ENCODE data around the gene FCER1G.
"Not testable (repeated sequence)": the region's sequence is repeated elsewhere in the genome, so short reads cannot be mapped to it uniquely, and the experiment has no call there.

Gene FCER1G

DNA sequence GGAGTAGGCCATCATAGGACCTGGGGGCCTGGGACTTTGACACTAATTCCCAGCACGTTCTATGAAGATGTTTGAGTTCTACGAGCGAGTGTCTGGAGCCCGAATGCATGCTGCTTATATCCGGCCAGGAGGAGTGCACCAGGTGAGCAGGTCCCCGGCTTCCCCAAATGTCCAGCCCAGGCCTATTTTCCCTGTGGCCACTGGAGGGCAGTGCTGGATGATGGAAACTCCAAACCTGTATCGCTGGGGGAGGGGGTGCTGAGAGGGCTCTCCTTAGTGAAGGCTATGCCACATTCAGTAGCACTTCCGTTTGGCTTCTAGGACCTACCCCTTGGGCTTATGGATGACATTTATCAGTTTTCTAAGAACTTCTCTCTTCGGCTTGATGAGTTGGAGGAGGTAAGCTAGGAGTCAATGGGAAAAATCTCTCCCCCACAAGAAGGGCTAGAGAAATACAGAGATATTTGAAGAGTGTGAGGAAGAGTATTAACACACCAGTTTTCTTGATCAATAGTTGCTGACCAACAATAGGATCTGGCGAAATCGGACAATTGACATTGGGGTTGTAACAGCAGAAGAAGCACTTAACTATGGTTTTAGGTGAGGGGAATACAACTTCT lies 5.2 kb upstream of the FCER1G start:
- peak; percentile 69 for DNase-seq

DNA sequence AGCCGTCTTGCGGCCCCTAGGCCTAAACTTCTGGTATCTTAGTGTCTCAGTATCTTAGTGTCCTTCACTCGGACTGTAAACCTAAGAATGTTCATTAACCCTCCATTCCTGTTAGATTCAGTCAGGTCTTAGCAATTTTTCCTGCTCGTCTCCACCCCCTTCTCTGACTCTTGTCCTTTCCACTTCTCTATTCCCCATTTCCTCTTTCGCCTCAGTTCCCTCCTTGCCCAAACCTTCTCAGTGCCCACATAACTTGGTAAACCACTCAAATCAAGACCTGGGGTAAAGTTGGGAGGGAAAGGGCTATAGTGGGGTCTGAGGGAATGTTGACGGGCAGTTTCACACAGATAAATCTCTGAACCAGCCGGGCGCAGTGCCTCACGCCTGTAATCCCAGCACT lies 726 bp upstream of the FCER1G start:
- no peak for DNase-seq

DNA sequence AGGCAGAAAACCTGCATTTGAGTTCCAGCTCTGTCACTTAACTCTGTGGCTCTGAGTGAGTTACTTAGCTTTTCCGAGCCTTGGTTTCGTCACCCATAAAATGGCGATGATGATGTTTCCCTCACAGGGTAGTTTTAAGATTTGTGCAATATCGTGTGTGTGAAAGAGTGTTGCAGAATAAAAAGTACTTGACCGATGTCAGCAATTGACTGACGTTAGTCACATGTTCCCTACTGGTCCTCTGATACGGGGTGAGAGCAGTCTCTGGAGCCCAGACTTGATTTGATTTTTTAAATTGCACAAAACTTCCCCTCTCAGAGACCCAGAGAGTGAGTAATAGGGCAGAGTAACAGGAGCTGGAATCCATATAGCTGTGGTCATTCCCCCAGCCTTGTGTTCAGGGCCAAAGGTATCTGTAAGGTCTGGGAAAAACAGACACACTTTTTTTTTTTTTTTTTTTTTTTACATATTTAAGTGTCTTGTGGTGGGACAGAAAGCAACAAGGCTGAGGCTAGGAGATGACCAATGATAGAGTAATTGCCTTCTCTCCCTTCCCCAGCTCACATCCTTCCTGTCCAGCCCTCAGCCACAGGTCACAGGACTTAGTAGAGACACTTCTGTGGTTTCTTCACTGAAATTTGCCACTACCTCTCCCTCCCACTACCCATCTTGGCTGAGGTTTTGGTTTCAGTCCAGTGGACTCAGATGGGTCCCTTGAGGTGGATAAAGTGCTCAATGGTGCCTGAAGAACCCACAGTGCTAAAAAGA lies 2.0 kb downstream of the FCER1G start:
- DNase-seq, result no peak

DNA sequence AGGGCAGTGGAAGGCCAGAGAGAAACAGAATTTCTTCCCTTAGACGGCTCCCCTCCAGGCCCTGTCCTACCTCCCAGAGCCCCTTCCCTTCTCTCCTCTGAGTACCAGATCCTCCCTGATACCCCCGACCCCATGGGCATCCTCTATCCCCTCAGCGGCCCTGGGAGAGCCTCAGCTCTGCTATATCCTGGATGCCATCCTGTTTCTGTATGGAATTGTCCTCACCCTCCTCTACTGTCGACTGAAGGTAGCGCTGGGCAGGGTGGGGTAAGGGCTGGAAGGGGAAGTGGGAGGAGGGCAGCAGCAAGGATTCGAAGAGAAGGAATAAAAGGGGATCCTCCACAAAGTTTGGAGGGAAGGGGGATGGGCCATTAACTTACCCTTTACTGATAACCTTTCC lies 2.7 kb downstream of the FCER1G start:
- DNase-seq, result no peak

DNA sequence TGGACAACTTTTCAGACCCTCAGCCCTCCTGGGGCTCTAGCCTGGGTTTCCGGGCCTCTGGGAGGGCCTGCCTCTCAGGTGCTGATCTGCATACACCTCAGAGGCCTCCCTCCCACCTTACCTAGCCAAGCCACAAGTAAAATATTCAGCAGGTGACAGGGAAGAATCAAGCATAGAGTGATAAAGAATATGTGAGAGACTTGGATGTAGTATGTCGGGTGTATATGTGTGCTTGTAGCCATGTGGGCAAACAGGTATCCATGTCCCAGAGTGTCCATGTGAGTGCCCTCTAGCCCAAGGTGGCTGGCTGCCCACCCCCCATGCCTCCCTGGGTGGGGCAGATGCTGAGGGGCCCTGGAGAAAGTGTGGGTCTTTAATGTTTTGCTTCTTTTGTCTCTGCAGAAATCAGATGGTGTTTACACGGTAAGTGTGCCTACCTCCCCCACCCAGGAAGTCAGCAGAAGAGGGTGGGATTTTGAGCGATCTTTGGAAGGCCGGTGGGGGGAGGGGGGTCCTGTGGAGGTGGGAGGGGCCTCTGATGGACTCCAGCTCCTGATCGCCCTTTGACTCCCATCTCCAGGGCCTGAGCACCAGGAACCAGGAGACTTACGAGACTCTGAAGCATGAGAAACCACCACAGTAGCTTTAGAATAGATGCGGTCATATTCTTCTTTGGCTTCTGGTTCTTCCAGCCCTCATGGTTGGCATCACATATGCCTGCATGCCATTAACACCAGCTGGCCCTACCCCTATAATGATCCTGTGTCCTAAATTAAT lies 3.4 kb downstream of the FCER1G start:
- no peak for DNase-seq

DNA sequence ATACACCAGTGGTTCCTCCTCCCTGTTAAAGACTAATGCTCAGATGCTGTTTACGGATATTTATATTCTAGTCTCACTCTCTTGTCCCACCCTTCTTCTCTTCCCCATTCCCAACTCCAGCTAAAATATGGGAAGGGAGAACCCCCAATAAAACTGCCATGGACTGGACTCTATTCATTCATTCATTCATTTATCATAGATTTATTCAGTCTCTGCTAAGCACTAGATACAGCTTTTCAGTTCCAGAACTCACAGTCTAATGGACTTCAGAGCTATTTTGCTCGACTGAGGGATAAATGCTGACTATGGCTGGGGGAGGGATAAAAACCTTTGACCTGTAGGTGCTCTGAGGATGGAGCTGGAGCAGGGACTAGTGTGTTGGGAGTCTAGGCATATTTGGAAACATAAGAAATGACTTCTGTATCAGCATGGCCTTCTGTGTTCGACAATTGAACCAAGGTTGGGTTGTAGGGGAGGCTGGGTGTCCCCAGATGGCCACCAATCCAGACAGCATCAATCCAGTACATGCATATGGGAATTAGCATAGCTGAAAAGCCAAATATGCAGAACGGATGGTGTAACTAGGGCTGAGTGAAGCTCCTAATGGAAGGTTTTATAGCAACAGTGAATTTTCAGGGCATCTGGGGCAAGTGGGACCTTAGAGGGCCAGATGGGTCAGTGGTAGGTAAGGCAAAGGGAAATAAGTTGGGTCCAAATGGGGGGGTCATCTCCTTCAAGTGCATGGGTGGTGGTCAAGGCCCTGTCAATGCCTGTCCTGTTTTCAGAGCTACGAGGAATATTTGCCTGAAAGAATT lies 4.2 kb downstream of the FCER1G start:
- no peak for DNase-seq

DNA sequence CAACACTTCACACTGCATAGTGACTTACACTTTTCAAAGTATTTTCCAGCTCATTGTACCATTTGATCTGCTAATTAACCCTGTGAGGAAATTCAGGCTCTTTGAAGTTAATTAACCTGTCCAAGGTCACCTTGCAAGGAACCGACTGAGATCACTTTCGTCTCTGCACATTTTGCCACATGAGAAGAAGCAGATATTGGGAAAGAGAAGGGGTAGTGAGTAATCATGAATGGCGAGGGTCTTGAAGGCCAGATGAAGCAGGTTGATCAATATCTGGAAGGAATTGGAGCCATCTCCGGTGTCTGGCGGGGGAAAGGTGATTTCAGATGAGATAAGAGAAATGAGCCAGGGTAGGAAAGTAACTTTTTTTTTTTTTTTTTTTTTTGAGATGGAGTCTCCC lies 4.9 kb downstream of the FCER1G start:
- no peak for DNase-seq

DNA sequence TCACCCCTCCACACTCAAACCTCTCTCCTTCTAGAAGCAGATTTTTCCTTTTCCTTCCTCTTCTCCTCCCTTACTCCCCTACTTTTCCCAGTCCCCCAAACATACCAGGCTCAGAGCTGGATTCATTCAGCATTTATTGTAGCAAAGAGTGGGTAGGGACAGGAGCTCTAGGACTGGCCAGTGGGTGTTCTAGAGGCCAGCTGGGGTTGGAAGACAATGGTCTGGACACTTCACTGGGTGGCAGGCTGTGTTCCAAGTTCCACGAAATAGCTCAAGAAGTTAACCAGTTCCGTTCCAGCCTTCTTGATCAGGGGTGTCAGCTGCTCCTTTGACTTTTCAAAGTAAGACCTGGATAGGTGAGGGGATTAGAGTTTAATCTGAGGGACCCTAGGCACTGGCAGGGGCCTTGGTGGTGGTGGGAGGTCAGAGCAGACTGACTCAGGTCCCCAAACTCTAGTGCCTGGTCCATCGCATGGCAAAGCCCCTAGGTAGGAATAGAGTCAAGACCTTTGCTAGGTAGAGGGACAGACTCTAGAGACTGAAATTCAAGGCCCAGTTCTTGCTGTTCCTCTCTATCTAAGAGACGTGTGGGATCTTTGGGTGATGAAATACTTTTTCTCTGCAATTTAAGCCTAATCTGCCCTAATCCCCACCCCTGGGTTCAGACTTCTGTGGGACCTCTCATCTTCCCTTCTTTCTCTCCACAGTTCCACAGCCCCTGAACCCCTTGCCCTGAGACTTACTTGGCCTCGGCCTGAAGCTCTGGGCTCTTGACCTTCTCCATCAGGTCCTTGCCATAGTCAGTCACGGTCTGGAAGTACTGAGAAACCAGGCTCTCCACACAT lies 7.3 kb downstream of the FCER1G start:
- DNase-seq, result no peak

DNA sequence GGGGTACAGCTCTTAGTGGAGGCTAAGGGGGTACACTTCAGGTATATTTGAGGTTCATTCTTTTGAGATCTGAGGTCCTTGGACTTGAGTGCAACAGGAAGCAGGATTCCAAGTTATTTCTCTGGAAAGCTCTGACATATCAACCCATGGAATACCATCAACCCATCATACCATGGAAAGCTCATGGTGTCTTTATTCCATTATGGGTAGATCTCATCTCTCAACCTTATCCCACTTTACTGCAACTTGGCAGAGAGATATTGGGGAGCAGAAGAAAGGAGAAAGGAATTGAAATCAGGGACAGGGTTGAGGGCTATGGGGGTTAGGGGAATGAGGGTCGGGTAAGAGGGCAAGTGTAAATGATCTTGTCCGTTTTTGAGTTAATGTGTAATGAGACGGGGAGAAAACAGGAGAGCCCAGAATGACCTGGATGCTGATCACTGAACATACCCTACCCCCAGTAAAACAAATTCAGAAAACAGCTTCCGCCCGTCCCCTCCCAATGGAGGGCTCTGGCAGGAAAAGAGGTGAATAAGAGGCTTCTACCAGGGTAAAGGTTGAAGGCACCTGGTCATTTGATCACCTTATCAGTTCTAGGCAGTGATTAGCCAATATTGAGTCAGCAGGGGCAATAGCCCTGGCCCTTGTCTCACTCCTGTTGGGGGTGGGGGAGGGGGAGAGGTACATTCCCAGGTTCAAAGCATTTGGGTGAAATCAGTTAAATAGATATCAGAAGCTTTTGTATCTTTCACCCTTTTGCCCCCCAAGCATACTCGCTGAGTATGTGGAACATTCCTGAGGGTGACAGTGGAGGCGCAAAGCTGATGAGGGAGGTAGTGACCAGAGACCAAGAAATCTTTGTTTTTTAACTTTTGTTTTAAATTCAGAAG lies 9.0 kb downstream of the FCER1G start:
- DNase-seq, result no peak

DNA sequence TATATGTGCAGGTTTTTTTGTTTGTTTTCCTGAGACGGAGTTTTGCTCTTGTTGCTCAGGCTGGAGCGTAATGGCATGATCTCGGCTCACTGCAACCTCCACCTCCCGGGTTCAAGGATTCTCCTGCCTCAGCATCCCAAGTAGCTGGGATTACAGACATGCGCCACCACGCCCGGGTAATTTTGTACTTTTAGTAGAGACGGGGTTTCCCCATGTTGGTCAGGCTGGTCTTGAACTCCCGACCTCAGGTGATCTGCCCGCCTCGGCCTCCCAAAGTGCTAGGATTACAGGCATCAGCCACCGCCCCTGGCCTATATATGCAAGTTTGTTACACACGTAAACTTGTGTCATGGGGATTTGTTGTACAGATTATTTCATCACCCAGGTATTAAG lies 9.6 kb downstream of the FCER1G start:
- DNase-seq, result not testable (repeated sequence)

DNA sequence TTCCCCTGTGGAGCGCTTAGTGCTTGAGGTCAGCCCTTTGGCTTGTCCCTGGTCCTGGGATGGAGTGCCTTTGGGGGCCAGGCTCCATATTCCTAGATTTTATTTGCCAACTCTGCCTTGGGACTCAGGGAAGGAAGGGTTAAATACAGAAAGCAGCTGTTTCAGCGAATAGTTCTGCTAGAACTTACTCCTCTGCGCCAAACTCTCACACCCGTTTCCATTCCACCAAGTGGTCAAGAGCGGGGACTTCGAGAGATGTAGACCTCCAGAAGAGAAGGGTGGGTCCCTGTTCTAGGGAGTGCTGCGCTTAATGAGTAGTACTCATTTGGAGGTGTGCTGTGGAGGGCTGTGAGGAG lies 10.1 kb downstream of the FCER1G start:
- DNase-seq, result no peak

DNA sequence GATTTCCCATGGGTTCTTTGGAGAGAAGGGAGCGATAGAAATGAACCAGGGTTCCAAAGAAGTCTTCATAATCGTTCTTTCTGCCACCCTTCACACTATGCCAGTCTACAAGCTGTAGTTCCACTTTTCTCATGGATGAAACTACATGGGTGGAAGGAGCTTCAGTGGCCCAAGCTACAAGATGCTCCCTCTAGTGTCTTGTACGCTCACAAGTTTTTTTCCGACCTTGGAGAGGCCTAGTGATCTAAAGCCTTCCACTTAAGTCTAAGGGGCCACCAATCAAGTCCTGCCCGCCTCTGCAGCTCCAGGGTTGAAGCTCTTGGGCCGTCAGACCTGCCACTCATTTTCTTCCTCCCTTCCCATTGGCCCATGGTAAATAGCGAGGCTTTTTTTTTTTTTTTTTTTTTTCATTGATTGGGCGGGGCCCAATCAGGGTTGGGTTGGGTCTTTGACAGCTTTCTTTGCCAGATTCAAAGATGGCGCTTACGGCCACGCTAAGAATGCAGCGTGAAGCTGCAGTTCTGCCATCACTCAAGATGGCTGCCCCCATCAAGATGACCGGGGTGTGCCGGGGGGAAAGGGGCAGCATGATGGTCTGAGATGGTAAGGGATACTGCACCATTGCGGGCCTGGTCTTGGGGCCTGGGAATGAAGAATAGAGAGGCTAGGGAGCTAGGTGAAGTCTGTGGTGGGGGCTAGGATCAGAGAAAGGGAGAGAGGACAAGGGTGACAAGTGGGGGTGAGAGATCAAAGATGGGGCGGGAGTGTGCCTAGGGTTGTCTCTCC lies 10.6 kb downstream of the FCER1G start, which contains the start of gene TOMM40L:
Gene TOMM40L, plus strand, starts transcription at position 527 of the 786 bp plus-strand sequence. CDS start 430 bp downstream, outside the sequence.
- DNase-seq, result peak; percentile 84

DNA sequence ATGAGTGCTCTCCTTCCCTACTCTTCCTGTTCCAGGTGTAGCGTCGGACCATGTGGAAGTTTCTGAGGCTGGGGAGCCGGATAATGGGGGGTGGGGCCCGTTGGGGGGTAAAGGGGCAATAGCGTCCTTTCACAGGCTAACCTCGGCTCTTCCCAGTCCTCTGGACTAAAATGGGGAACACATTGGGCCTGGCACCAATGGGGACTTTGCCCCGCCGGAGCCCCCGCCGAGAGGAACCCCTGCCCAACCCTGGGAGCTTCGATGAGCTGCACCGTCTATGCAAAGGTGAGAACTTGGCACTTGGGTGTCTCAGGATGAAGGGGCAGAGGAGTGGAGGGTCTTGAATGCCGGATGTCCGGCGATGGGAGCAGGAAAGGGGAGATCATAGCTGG lies 11.2 kb downstream of the FCER1G start:
- DNase-seq, result no peak

DNA sequence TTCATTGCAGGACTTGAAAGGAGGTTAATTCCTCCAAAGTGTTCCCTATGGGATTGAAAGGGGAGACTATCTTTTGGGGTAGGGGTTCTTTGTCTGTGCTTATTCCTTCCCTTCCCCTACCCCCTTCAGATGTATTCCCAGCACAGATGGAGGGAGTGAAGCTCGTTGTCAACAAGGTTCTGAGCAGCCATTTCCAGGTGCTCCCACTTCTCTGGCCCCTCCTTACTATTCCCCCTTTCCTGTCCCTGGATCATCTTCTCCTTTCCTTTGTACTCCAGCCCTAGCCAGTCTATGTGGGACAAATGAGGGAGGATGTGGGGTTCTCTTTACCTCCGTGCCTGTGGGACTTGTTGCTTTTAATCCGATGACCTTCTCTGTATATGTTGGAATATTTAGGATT lies 11.7 kb downstream of the FCER1G start:
- DNase-seq, result no peak

DNA sequence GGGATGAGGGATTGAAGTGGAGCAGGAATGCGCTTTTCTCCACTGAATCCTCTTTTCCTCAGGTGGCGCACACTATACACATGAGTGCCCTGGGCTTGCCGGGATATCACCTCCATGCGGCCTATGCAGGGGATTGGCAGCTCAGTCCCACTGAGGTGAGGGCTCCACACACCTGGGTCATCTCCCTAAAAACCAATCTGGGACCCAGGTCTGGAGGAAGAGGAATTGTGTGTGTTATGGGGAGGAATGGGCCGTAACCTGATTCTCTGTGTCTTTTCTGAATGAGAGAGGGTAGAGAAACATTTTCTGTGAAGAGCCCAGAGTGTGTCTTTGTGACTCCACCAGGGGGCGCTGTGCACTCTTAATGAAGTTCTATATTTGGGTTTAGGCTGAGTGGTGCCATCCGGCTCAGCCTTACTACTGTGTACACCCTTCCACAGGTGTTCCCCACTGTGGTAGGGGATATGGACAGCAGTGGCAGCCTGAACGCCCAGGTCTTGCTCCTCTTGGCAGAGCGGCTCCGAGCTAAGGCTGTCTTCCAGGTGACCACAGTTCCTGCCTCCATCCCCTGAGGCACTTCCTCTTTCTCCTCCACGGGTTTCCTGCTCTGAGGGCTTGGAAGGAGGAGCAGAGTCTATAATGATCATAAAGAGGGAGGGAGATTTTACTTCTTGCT lies 12.2 kb downstream of the FCER1G start:
- DNase-seq, result peak; percentile 89

DNA sequence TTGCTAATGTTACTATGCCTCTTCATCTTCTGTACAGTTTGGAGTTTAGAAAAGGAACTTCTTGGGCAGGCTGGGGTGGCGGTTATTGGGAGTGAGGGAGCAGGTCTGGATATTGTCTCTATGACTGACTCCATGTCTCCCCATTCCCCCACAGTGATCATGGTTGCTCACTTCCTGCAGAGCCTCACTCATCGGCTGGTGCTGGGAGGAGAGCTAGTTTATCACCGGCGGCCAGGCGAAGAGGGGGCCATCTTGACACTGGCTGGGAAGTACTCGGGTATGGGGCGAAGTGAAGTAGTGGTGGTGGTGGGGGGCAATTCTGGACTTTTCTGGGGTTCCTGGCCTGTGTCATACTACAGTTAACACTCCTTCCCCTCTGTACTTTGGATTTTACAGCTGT lies 12.9 kb downstream of the FCER1G start:
- no peak for DNase-seq

DNA sequence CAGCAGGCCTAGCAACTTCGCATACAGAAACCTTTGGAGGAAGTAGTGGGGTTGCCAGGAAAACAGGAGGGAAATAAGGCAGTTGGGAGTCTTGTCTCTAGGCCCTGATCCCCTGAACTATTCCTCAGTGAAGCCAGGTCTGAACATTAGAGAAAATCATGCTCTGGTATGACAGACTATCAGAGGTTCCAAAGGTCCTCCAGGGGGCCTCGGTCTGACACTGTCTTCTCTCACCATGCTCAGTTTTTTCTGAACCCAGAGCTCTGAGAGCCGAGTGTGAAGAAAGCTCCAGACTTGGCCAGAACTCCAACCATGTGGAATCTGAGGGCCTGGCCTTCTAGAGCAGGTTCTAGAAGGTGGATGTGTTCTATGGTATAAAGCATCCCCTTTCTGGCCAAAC lies 14.8 kb downstream of the FCER1G start:
- DNase-seq, result no peak

DNA sequence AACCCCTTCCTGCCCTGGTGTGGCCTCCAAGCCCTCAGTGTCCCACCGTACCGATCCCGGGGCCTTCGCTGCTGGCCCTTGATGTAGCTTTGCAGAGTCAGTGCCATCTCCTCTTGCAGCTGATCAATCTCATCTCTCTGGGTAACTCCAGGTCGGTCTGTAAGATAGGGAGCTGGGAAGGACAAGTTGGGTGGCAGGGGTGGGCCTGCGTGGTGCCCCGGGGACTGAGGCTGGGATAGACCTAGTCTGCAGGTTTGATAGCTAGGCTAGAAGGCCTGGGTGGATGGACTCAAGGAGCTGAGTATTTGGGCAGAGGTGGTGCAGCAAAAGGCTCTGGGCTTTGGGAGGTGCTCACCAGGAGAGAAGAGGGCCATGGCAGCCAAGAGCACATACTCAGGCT lies 15.7 kb downstream of the FCER1G start:
- DNase-seq, result no peak

DNA sequence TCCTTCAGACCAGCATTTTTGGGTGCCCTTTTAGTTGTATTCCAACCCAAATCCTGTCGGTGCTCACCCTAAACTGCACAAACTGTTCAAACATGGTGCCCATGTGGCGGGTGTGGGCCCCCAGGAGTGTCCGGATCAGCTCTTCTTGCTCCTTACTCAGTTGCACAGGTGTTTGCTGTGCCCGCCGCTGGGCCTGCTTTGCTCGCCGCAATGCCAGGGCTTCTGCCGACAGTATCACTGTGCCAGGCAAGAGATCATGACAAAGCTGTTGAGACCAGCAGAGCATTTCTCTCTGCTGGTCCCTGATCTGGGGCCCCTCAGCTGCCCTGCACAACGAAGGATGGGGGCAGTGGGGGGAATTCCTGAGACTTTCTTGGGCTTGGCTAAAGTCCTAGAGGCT lies 18.0 kb downstream of the FCER1G start:
- DNase-seq, result no peak
